Endodermal cell (in vitro differentiated cells): ENCODE data around the gene PARD3B. TPM values are rescaled to one million over a fixed set of nuclear protein-coding genes. Genes with fewer than 3 reads are reported as not detected.

Source experiments
- DNase-seq: peaks from one replicate; pipeline ENCODE4 v3.0.0-alpha.2; 2017
- H3K27ac ChIP-seq: 2 replicates; pipeline ENCODE4 v1.5.1; 2013; ENCODE audit warnings: mild to moderate bottlenecking, low read depth, low read length, moderate library complexity
- H3K27me3 ChIP-seq: 2 replicates; pipeline ENCODE4 v1.6.1; 2013; ENCODE audit warnings: mild to moderate bottlenecking, low read length, moderate library complexity; ENCODE audit not compliant: insufficient read depth, control insufficient read depth, poor library complexity, severe bottlenecking
- H3K36me3 ChIP-seq: 2 replicates; pipeline ENCODE4 v1.7.0; 2013; ENCODE audit warnings: mild to moderate bottlenecking, low read length, moderate library complexity; ENCODE audit not compliant: control insufficient read depth, insufficient read depth
- H3K4me1 ChIP-seq: one replicate; pipeline ENCODE4 v1.7.0; 2013; ENCODE audit warnings: low read length; ENCODE audit not compliant: control insufficient read depth, insufficient read depth
- H3K4me3 ChIP-seq: 2 replicates; pipeline ENCODE4 v1.5.1; 2013; ENCODE audit warnings: mild to moderate bottlenecking, low read length, moderate library complexity
- H3K9ac ChIP-seq: 2 replicates; pipeline ENCODE4 v1.6.1; 2013; ENCODE audit warnings: mild to moderate bottlenecking, low read length, moderate library complexity; ENCODE audit not compliant: poor library complexity, severe bottlenecking; ENCODE audit errors: extremely low read depth
- H3K9me3 ChIP-seq: 2 replicates; pipeline ENCODE4 v1.6.1; 2013; ENCODE audit warnings: mild to moderate bottlenecking, low read length, moderate library complexity; ENCODE audit not compliant: control insufficient read depth
- H3K27ac Mint-ChIP-seq: 2 replicates; pipeline ENCODE4 v1.8.0; 2020; ENCODE audit warnings: mixed read lengths
- H3K27me3 Mint-ChIP-seq: 2 replicates; pipeline ENCODE4 v1.8.0; 2021; ENCODE audit warnings: mild to moderate bottlenecking, mixed read lengths; ENCODE audit not compliant: insufficient read depth
- H3K36me3 Mint-ChIP-seq: 2 replicates; pipeline ENCODE4 v1.8.0; 2020; ENCODE audit warnings: low read depth, mixed read lengths
- H3K4me1 Mint-ChIP-seq: 2 replicates; pipeline ENCODE4 v1.8.0; 2020; ENCODE audit warnings: mixed read lengths
- H3K4me3 Mint-ChIP-seq: 2 replicates; pipeline ENCODE4 v1.8.0; 2020; ENCODE audit warnings: mild to moderate bottlenecking, moderate library complexity, mixed read lengths
- H3K9me3 Mint-ChIP-seq: 2 replicates; pipeline ENCODE4 v1.8.0; 2020; ENCODE audit warnings: mild to moderate bottlenecking, mixed read lengths
- WGBS, 2 experiments: methylation state at CpG; one replicate each; pipeline versions ENCODE4 v1.1.5 to v1.1.7; 2013; ENCODE audit warnings: missing lambda C conversion rate in 2 of 2, mixed read lengths in 1 of 2; ENCODE audit not compliant: insufficient coverage in 1 of 2, insufficient read length in 1 of 2; 5-methylcytosine and 5-hydroxymethylcytosine counted together
- total RNA-seq, 2 donors: library from RNA; stranded (reverse); fragmentation: NEBNext Ultra II Directional in 1 of 2; extraction: Animal tissue kit (Norgen Biotek cat#: 25700) in 1 of 2; gene quantifications; 2 replicates in 1 of 2; 3 replicates in 1 of 2; pipeline ENCODE4 v1.2.1, GENCODE V29; 2021
- TF ChIP-seq, protein P1 (sequence below): fragments of 200-600 bp; sonication (generic); conservative IDR thresholded peaks from 2 replicates; pipeline ENCODE4 v1.5.0; 2021; ENCODE audit warnings: antibody characterized with exemption, mild to moderate bottlenecking

Gene PARD3B
- total RNA-seq, 2 donors from 2014 or later, result 2.5 to 5.6 TPM

- Histone ChIP-seq H3K27me3 (no peaks in the 10 kb centered on the region), H3K36me3 (no peaks in the 10 kb centered on the region), H3K9ac (no peak overlapping the region), H3K9me3 (peaks cover 4% of the 10 kb centered on the region), H3K4me1 (no peaks in the 10 kb centered on the region), H3K27ac (no peak overlapping the region), H3K4me3 (no peak overlapping the region)
- Mint-ChIP-seq H3K4me1 (no peaks in the 10 kb centered on the region), H3K9me3 (peaks cover 8% of the 10 kb centered on the region), H3K27ac (no peak overlapping the region), H3K36me3 (peaks cover 1% of the 10 kb centered on the region), H3K27me3 (no peaks in the 10 kb centered on the region), H3K4me3 (no peak overlapping the region)
- DNase-seq, result no peak
- 84 to 91% methylated on average over 4 to 5 of the region's 5 CpGs for WGBS, 2 experiments
- TF ChIP-seq, protein P1, sequence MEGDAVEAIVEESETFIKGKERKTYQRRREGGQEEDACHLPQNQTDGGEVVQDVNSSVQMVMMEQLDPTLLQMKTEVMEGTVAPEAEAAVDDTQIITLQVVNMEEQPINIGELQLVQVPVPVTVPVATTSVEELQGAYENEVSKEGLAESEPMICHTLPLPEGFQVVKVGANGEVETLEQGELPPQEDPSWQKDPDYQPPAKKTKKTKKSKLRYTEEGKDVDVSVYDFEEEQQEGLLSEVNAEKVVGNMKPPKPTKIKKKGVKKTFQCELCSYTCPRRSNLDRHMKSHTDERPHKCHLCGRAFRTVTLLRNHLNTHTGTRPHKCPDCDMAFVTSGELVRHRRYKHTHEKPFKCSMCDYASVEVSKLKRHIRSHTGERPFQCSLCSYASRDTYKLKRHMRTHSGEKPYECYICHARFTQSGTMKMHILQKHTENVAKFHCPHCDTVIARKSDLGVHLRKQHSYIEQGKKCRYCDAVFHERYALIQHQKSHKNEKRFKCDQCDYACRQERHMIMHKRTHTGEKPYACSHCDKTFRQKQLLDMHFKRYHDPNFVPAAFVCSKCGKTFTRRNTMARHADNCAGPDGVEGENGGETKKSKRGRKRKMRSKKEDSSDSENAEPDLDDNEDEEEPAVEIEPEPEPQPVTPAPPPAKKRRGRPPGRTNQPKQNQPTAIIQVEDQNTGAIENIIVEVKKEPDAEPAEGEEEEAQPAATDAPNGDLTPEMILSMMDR, result no peak
Measured at GRCh38 chr2:205571360-205571959, 1026.2 kb downstream of the PARD3B start.

DNA sequence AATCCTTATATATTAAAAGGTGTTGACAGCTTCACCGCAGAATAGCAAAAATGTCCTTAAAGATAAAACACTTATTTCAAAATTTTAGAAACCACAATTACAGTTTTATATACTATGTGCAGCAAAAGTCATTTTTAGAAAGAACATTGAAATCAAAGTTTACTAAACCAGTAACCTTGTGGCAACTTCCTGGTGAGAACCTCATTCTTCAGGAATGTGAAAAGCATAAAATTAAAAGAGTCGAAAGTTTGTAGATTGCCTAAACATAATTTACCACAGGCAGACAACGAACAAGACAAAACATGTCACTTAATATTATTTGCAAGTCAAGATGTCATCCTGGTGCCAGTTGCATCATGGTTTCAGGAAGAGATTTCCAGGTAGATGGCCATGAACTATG lies 1028.7 kb downstream of the PARD3B start:
- Mint-ChIP-seq H3K27me3 (no peaks in the 10 kb centered on the region), H3K4me3 (no peak overlapping the region), H3K36me3 (peaks cover 1% of the 10 kb centered on the region), H3K27ac (no peak overlapping the region), H3K4me1 (no peaks in the 10 kb centered on the region), H3K9me3 (peaks cover 9% of the 10 kb centered on the region)
- Histone ChIP-seq H3K36me3 (no peaks in the 10 kb centered on the region), H3K9me3 (peaks cover 4% of the 10 kb centered on the region), H3K4me3 (no peak overlapping the region), H3K4me1 (no peaks in the 10 kb centered on the region), H3K27me3 (no peaks in the 10 kb centered on the region), H3K27ac (no peak overlapping the region), H3K9ac (no peak overlapping the region)
- TF ChIP-seq, protein P1, result no peak
- whole genome bisulfite sequencing, 2 experiments, result 93 to 100% methylated on average over 1 to 3 of the region's 3 CpGs
- DNase-seq, result no peak

DNA sequence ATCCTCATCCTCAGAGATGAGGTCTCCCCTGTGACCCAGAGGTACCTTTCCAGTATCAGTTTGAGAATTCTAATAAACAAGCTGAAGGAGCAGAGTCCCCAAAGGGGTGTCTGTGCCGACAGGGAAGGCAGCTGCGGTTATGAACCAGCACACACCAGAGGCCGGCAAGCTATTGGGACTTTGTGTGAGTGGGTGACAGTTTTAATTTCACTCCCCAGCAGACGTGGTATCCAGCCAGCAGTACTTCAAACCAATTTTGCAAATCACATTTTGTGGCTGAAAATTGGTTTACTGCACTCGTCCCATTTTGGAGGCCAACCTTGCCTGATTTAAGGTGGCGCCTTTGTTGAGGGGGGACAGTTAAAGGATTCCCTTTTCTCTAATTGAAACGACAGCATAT lies 1034.1 kb downstream of the PARD3B start:
- no peaks in the 10 kb centered on the region for H3K27me3 Mint-ChIP-seq
- no peak for DNase-seq
- H3K27ac Mint-ChIP-seq, result no peak overlapping the region
- H3K27me3 ChIP-seq, result no peaks in the 10 kb centered on the region
- no peaks in the 10 kb centered on the region for H3K36me3 ChIP-seq
- H3K9ac ChIP-seq, result no peak overlapping the region
- peaks cover 9% of the 10 kb centered on the region for H3K9me3 Mint-ChIP-seq
- H3K4me1 ChIP-seq, result no peaks in the 10 kb centered on the region
- no peak overlapping the region for H3K4me3 ChIP-seq
- H3K36me3 Mint-ChIP-seq, result peaks cover 1% of the 10 kb centered on the region
- 89 to 90% methylated on average over 5 to 7 of the region's 7 CpGs for WGBS, 2 experiments
- H3K4me3 Mint-ChIP-seq, result no peak overlapping the region
- H3K4me1 Mint-ChIP-seq, result no peaks in the 10 kb centered on the region
- H3K9me3 ChIP-seq, result peaks cover 4% of the 10 kb centered on the region
- TF ChIP-seq, protein P1, result no peak
- H3K27ac ChIP-seq, result no peak overlapping the region
